ENCODE results near the gene CEBPA. TPM values are rescaled to one million over a fixed set of nuclear protein-coding genes. Genes with fewer than 3 reads are reported as not detected.

Gene CEBPA
- total and polyA plus RNA-seq, 9 donors: 0.92 to 6.1 (median 3.7) TPM

GRCh38 chr19:33289261-33289660 lies 13.1 kb downstream of the CEBPA start:
- Histone ChIP-seq H3K36me3 (no peaks in the 10 kb centered on the region), H3K4me3 (no peak overlapping the region), H3K27ac (no peak overlapping the region), H3K4me1 (ENCODE audit: insufficient read depth) (no peaks in the 10 kb centered on the region), H3K27me3 (no peaks in the 10 kb centered on the region), H3K9me3 (no peaks in the 10 kb centered on the region)
- TF ChIP-seq POLR2A (IDR thresholded peaks at IDR 0.05) (no peak), EP300 (IDR thresholded peaks at IDR 0.05) (no peak), CTCF (IDR thresholded peaks at IDR 0.05) (no peak)
- DNase-seq: no peak
- intact Hi-C loops (cut with DNase I): no loop called here

DNA sequence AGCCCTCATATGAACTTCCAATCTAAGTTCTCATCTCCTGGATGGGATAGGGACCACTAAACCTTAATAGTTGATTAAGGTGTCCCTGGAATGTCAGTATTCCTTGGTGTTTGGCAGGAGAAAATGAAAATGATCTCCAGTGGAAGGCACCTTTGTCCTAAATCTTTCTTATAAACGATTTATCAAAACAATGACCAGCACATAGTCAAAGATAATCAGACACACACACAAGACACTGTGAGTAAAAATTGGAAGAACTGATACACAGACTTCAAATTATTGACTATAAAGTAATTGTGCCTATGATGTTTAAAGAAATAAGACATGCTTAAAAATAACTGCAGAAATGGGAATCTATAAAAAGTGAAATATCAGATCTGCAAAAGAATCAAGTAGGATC lies 13.7 kb downstream of the CEBPA start:
- H3K36me3 ChIP-seq: no peaks in the 10 kb centered on the region
- WGBS, 3 donors: 69 to 80% (median 69%) methylated on average over 1 of the region's 1 CpG
- intact Hi-C loops (cut with DNase I): no loop called here
- no peak for DNase-seq
- no peak overlapping the region for H3K27ac ChIP-seq
- H3K4me1 ChIP-seq (ENCODE audit: insufficient read depth): no peaks in the 10 kb centered on the region
- TF ChIP-seq POLR2A (IDR thresholded peaks at IDR 0.05) (no peak), CTCF (IDR thresholded peaks at IDR 0.05) (no peak), EP300 (IDR thresholded peaks at IDR 0.05) (no peak)
- H3K9me3 ChIP-seq: no peaks in the 10 kb centered on the region
- H3K27me3 ChIP-seq: no peaks in the 10 kb centered on the region
- H3K4me3 ChIP-seq: no peak overlapping the region

- no peak overlapping the region for H3K27ac ChIP-seq
- no peak for DNase-seq
- H3K9me3 ChIP-seq: no peaks in the 10 kb centered on the region
- H3K36me3 ChIP-seq: no peaks in the 10 kb centered on the region
- no peak overlapping the region for H3K4me3 ChIP-seq
- intact Hi-C loops (cut with DNase I): no loop called here
- no peaks in the 10 kb centered on the region for H3K4me1 ChIP-seq (ENCODE audit: insufficient read depth)
- no peaks in the 10 kb centered on the region for H3K27me3 ChIP-seq
- TF ChIP-seq EP300 (IDR thresholded peaks at IDR 0.05) (no peak), CTCF (IDR thresholded peaks at IDR 0.05) (no peak), POLR2A (IDR thresholded peaks at IDR 0.05) (no peak)
Observed at GRCh38 chr19:33287927-33288326, 14.4 kb downstream of the CEBPA start.

DNA sequence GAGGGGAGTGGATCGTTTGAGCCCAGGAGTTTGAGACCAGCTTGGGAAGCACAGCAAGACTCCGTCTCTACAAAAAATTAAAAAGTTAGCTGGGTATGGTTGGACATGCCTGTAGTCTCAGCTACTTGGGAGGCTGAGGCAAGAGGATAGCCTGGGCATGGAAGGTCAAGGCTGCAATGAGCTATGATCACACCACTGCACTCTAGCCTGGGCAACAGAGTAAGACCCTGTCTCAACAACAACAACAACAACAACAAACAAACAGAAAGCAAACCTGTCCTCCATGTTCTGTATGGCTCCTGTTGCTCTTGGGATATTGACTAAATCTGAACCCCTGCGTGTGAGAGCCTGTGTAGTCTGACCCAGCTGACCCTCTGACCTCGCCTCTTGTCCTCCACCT lies 14.9 kb downstream of the CEBPA start:
- no peak overlapping the region for H3K27ac ChIP-seq
- no peaks in the 10 kb centered on the region for H3K4me1 ChIP-seq (ENCODE audit: insufficient read depth)
- no peak for TF ChIP-seq POLR2A (IDR thresholded peaks at IDR 0.05)
- no peak for TF ChIP-seq CTCF (IDR thresholded peaks at IDR 0.05)
- no peak for TF ChIP-seq EP300 (IDR thresholded peaks at IDR 0.05)
- no peaks in the 10 kb centered on the region for H3K36me3 ChIP-seq
- no peak for DNase-seq
- 62 to 76% (median 71%) methylated on average over 4 of the region's 4 CpGs for WGBS, 3 donors
- H3K27me3 ChIP-seq: no peaks in the 10 kb centered on the region
- H3K4me3 ChIP-seq: no peak overlapping the region
- intact Hi-C loops (cut with DNase I): no loop called here
- H3K9me3 ChIP-seq: no peaks in the 10 kb centered on the region

GRCh38 chr19:33286899-33287298 lies 15.4 kb downstream of the CEBPA start:
- Histone ChIP-seq H3K4me1 (ENCODE audit: insufficient read depth) (no peaks in the 10 kb centered on the region), H3K4me3 (no peak overlapping the region), H3K9me3 (no peaks in the 10 kb centered on the region), H3K27me3 (no peaks in the 10 kb centered on the region), H3K27ac (no peak overlapping the region), H3K36me3 (no peaks in the 10 kb centered on the region)
- intact Hi-C loops (cut with DNase I): no loop called here
- TF ChIP-seq CTCF (IDR thresholded peaks at IDR 0.05) (no peak), POLR2A (IDR thresholded peaks at IDR 0.05) (no peak), EP300 (IDR thresholded peaks at IDR 0.05) (no peak)
- WGBS, 3 donors: 78 to 85% (median 81%) methylated on average over 13 of the region's 13 CpGs
- no peak for DNase-seq

All from ovary (tissue), 9 donors.